GM10248 (cell line): ENCODE data around the gene BIN2.
"Not testable (repeated sequence)": the region's sequence is repeated elsewhere in the genome, so short reads cannot be mapped to it uniquely, and the experiment has no call there.

Experiments used
- CTCF ChIA-PET: fragments of 300-600 bp; sonication (Branson Sonifier 250); formaldehyde crosslinking; extraction: SDS; loops from one replicate; lab custom pipeline; 2021; ENCODE audit warnings: antibody characterized with exemption; lab: Yijun Ruan, JAX
- POLR2A ChIA-PET: fragments of 350-650 bp; sonication (Branson Sonifier 250); formaldehyde crosslinking; extraction: SDS; loops from one replicate; lab custom pipeline; 2020; ENCODE audit warnings: antibody characterized with exemption; lab: Yijun Ruan, JAX
- DNase-seq: peaks from one replicate; pipeline ENCODE4 v3.0.0; 2012; ENCODE audit errors: extremely low spot score
- CTCF ChIP-seq: IDR thresholded peaks from 2 replicates; pipeline ENCODE4 v1.5.1; 2012; ENCODE audit warnings: mild to moderate bottlenecking, low read depth; ENCODE audit errors: extremely low read depth, missing control alignments, control extremely low read depth

BIN2 gene

GRCh38 chr12:51285843-51286242 lies 38.1 kb downstream of the BIN2 start:
- ChIA-PET CTCF (interaction anchor here (1.1 to 1.2 kb wide), 2 partner anchors 11 to 56 kb away, joined by 4 to 5 read pairs; no protein-coding TSS in a partner anchor), POLR2A (no interaction called here)
- DNase-seq, result no peak
- TF ChIP-seq CTCF, result no peak

GRCh38 chr12:51281202-51281924 lies 42.6 kb downstream of the BIN2 start:
- TF ChIP-seq CTCF, result no peak
- ChIA-PET POLR2A (no interaction called here), CTCF (interaction anchor here (1.1 to 1.2 kb wide), 2 partner anchors 11 to 60 kb away, joined by 3 to 4 read pairs; partner anchors contain the start of gene SMAGP)
- no peak for DNase-seq

GRCh38 chr12:51275088-51275487 lies 48.9 kb downstream of the BIN2 start:
- ChIA-PET POLR2A (no interaction called here), CTCF (interaction anchor here (0.7 to 1.7 kb wide), 4 partner anchors 11 to 57 kb away, joined by 3 to 4 read pairs (median 4); partner anchors contain the start of gene POU6F1)
- no peak for DNase-seq
- no peak for TF ChIP-seq CTCF

GRCh38 chr12:51272810-51273209 lies 51.2 kb downstream of the BIN2 start:
- POLR2A ChIA-PET, DNase-seq: not testable (repeated sequence)
- CTCF ChIA-PET, result interaction anchor here (1.3 kb wide), 1 partner anchor 69 kb away, joined by 4 read pairs; no protein-coding TSS in a partner anchor

GRCh38 chr12:51270951-51271518 lies 52.9 kb downstream of the BIN2 start:
- no peak for TF ChIP-seq CTCF
- ChIA-PET CTCF (interaction anchor here (0.8 to 2.7 kb wide), 7 partner anchors 9 to 80 kb away, joined by 3 to 56 read pairs (median 4); partner anchors contain the start of gene POU6F1), POLR2A (no interaction called here)
- DNase-seq, result no peak

GRCh38 chr12:51270067-51270950 lies 53.7 kb downstream of the BIN2 start, which contains the start of gene SMAGP:
TSS of gene SMAGP (minus strand) at chr12:51270415. CDS start at chr12:51269278, 1,137 bp downstream.
- ChIA-PET POLR2A (interaction anchor here (0.7 to 1.4 kb wide), 2 partner anchors 30 to 290 kb away, joined by 3 read pairs; no protein-coding TSS in a partner anchor), CTCF (interaction anchor here (0.8 to 2.7 kb wide), 12 partner anchors 10 to 99 kb away, joined by 3 to 56 read pairs (median 4); partner anchors contain the start of gene POU6F1)
- peak; percentile 8 for TF ChIP-seq CTCF
- DNase-seq, result peak; percentile 84
